Activated T-cell treated with anti-CD3 and anti-CD28 coated beads for 1 hour (primary cell): ENCODE measurements around the gene ZNF124.
"Not testable (repeated sequence)": the region's sequence is repeated elsewhere in the genome, so short reads cannot be mapped to it uniquely, and the experiment has no call there.

Source experiments
- DNase-seq: peaks from one replicate; pipeline ENCODE4 v3.0.0-alpha.2; 2020; ENCODE audit warnings: low read depth

Gene ZNF124

GRCh38 chr1:247171443-247171842 is 377 bp downstream of the ZNF124 start:
- DNase-seq: not testable (repeated sequence)

GRCh38 chr1:247165674-247166073 is 6.1 kb downstream of the ZNF124 start:
- DNase-seq: no peak

DNA sequence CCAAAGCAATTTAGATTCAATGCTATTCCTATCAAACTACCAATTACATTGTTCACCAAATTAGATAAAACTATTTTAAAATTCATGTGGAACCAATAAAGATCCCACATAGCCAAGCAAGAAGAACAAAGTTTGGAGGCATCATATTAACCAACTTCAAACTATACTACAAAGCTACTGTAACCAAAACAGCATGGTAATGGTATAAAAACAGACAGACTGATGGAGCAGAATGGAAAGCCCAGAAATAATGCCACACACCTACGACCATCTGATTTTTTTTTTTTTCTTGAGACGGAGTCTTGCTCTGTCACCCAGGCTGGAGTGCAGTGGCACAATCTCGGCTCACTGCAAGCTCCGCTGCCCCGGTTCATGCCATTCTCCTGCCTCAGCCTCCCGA is 7.1 kb downstream of the ZNF124 start:
- DNase-seq: no peak

- DNase-seq: no peak
These were observed 15.0 kb downstream of the ZNF124 start for GRCh38 chr1:247156787-247157232.

DNA sequence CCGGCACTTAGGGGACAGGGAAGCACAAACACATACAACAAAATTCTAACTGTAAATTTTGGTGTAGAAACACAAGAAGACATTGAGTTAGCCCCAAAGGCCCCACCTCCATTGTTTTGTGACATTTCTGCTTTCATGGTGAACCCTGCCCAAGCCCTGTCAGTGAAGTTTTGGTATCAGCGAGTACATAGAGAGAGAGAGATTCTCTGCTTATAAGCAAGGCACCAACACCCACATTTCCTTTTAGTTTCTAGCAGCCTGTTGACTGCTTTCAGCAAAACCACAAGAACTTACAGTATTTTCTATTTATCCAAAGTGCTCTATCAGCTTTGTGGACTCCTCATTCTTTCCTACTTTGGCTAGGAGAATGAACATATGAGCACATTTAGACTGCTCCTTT is 24.0 kb downstream of the ZNF124 start:
- DNase-seq: no peak

DNA sequence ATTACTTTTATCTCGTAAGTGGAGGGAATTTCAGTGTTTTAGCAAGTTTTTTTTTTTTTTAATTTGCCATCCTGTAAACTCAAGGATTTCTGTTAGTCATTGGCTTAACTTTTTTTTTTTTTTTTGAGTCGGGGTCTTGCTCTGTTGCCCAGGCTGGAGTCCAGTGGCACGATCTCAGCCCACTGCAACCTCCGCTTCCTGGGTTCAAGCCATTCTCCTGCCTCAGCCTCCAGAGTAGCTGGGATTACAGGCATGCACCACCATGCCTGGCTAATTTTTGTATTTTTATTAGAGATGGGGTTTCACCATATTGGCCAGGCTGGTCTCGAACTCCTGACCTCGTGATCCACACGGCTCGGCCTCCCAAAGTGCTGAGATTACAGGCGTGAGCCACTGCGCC is 24.7 kb downstream of the ZNF124 start:
- not testable (repeated sequence) for DNase-seq

- DNase-seq: no peak
These were observed 25.1 kb downstream of the ZNF124 start for GRCh38 chr1:247146671-247147070.

- DNase-seq: no peak
These were observed 26.5 kb downstream of the ZNF124 start for GRCh38 chr1:247145279-247145678.

DNA sequence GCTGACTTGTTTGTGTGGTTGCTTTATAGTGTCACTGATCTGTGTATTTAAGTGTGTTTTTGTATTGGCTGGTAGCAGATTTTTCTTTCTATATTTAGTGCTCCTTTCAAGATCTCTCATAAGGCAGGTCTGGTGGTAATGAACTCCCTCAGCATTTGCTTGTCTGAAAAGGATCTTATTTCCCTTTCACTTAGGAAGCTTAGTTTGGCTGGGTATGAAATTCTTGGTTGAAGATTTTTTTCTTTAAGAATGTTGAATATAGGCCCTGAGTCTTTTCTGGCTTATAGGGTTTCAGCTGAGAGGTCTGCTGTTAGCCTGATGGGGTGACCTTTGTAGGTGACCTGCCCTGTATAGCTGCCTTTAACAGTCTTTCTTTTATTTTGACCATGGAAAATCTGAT is 32.3 kb downstream of the ZNF124 start:
- not testable (repeated sequence) for DNase-seq

DNA sequence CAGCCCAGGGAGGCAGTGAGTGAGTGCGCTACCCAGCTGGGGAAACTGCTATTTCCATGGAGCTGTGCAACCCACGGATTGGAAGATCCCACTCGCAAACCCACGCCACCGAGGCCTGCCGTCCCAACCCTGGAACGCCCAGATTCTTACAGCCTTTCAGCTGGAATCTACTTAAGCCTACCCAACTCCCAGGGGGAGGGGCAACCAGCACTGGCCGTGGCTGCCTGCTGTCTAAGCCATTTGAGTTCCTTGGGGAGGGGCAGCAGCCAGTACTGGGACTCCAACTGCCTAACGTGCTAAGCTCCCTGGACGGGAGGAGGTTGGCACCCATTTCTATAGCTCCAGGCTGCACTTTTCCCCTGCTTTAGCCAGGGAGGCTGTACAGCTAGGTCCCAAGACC is 40.6 kb downstream of the ZNF124 start:
- DNase-seq: no peak

GRCh38 chr1:247127519-247128282 is 44.1 kb downstream of the ZNF124 start:
- not testable (repeated sequence) for DNase-seq

- DNase-seq: not testable (repeated sequence)
These were observed 45.2 kb downstream of the ZNF124 start for GRCh38 chr1:247126601-247127000.

GRCh38 chr1:247126166-247126565 is 45.7 kb downstream of the ZNF124 start:
- DNase-seq: not testable (repeated sequence)

DNA sequence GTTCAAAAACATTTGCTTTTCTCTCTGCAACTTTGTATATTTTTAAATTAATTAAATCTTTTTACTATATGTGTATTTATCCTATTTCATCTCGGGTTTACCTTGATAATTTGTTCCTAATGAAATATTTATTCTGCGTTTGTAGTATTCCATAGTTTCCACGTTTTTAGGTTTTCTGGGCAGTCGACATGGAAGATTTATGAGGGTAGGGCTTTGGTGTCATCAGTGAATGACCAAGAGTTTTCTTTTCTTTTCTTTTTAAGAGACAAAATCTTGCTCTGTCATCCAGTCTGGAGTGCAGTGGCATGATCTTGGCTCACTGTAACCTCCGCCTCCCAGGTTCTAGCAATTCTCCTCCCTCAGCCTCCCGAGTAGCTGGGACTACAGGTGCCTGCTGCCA is 50.4 kb downstream of the ZNF124 start:
- DNase-seq: no peak

GRCh38 chr1:247120408-247120668 is 51.5 kb downstream of the ZNF124 start:
- DNase-seq: not testable (repeated sequence)

GRCh38 chr1:247119600-247120407 is 52.0 kb downstream of the ZNF124 start:
- no peak for DNase-seq

DNA sequence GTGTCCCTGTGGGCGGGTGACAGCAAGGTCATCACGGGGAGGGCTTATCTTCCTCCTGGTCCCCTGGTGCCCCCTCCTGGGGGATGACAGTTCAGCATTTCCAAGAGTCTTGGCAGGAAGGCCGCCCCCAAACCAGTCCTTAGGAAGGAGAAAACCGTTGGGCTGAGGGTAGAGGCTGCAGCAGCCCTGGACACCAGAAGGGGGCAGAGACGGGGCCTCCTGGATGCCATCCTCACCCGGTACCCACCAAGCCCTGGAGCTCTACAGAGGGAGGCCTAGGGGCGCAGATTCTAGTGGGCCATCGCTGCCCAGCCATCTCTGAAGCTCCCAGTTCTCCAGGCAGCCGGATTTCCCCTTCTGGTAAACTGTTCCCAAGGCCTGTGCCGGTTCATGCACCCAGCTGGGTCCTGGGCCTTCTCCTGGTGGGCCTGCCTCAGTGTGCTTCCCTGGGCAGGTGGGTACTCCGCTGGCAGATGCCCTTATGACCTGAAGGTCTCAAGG is 52.8 kb downstream of the ZNF124 start:
- DNase-seq: no peak

DNA sequence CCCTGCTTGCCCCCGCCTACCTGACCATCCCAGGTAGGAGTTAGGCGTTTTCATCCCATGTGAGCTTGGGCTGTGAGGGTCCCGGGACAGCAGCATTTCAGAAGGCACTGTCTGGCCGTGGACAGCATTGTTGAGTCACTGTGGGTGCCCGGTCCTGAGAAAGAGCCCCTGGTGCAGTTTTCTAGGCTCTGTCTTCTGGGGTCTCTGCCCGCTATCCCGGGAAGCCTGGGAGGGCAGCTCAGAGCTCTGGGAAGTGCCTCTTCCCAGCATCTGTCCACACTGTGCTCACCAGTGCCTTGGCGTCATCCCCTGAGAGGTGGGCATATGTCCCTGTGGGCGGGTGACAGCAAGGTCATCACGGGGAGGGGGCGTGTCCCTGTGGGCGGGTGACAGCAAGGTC is 56.3 kb downstream of the ZNF124 start:
- DNase-seq: no peak

GRCh38 chr1:247115141-247115510 is 56.7 kb downstream of the ZNF124 start:
- DNase-seq: no peak

DNA sequence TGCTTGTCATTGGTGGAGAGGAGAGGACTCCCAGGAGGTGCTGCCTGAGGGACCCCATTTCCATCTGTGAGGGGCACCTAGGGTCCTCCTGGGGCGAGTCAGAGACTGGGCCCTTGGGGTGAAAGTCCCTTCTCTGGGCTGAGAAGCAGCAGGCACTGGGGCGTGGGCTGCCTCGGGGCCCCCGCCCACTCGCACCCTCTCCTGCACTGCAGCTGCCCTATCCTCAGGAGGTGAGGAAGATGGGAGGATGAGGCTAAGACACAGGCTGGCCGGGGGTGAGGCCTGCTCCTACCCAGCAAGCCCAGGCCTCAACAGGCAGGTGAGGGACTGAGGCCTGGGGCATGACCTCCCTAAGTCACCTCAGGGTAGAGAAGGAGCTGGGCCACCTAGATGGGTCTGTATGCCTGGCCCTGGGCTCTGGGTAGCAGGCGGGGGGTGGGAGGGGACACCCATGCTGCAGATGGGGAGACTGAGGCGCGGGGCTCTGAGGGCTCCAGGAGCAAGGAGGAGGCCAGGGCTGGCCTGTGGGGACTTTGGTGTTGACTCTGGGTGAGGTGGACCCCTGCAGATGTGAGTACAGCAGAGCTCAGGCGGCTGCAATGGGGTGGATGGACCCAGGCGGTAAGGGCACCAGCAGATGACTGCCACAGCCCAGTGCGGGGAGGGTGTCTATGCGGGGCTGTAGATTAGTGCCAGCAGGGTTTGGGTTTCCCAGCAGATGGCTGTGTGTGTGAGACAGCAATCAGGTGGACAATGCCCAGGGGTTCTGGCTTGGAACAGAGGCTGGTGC is 57.3 kb downstream of the ZNF124 start:
- no peak for DNase-seq

DNA sequence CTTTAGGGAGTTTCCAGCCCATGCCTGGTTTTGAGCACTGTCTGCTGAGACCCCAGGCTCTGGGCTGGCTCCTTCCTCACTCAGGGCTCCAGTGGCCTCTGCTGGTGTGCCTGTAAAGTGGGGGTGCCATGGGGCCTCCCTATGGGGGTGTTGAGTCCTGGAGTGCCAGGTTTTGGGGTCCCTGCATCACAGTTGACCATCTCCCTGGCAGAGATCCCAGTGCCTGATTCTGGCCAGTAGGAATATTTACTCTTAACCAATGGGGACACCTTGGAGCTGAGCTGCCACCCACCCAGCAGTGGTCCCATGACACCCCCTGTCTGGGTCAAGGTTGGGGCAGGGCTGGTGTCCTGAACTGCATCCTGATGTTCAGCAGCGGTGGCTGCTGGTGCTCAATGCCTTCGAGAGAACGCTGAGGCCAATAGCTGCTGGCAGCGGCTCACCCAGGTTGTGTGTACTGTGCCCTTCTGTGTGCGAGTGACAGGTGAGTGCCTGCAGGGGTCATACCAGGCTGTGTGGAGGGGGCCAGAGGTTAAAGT is 58.0 kb downstream of the ZNF124 start:
- DNase-seq: no peak

DNA sequence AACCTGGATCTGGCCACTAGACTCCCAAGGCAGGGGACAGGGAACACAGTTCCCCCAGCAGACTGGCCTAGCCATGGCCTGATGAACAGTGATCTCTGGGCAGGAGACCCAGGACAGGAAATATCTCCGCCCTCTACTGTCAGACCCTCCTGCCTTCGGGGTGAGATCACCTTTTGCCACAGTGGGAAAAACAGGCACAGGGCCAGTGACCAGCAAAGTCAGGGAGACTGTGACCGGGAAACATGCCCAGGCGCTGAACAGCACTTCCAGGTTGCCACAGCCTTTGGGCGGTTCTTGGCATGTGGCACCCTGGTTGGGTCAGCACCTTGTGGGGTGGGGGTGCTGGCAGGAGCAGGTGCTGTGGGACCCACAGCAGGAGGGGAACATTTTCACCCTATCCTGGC is 58.7 kb downstream of the ZNF124 start:
- DNase-seq: no peak

DNA sequence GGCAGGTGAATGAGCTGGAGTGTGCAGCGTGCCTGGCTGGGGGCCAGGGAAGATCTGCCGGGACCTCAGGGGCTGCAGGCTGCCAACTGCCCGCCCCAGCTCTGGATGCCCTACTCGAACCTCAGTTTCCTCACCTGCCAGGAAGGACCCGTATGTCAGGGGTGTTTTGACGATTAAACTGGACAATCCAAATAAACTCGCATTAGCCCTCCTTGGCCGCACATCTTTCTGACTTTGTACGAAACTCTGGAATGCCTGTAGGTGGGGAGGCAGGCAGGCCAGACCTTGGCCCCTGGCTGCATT is 59.4 kb downstream of the ZNF124 start:
- DNase-seq: no peak
